ENCODE measurements around the gene SOCS2. TPM values are rescaled to one million over a fixed set of nuclear protein-coding genes. Genes with fewer than 3 reads are reported as not detected.
"Not testable (repeated sequence)": the region's sequence is repeated elsewhere in the genome, so short reads cannot be mapped to it uniquely, and the experiment has no call there.

The SOCS2 gene
- total RNA-seq, 6 donors from 2014 or later: 18.3 to 63.0 (median 34.6) TPM

DNA sequence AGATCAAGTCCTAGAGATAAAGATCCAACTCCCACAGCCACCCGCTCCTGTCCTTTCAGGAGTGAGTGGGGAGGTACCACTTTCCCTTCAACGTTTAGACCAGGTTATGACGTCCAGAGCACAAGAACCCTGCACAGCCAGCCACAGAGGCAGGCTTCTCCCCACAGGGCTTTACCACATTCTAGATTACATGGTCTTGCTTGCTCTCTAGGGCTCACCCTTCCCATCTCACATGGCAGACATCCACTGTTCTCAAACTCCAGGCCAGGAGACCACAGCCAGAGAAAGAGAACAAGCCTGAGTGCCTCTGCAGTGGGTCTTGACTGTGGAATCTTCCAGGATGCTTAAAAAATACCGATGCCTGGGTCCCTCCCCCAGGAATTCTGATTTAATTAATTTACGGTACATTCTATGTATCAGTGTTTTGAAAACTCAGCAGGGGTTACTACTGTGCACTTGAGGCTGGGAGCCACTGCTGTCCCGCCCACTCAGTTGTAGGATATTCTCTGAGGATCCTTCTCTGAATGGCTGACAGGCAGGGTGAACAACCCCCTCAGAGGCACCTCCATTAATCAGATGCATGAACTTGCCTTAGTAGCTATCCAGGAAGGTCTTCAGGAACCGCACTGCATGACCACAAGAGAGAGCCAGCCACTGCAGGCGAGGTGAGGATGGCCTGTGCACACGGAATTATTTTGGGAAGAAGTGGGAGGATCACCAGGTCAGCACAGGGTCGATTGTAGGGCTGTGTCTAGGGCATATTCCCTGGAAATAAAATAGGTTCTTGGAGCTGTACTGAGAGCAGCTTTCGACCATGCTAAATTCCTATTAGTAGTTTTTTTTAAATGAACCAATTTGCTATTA lies 21.5 kb upstream of the SOCS2 start:
- Histone ChIP-seq H3K36me3 (no peaks in the 10 kb centered on the region), H3K9me3 (no peaks in the 10 kb centered on the region), H3K4me3 (no peak overlapping the region), H3K27ac (no peak overlapping the region), H3K4me1 (no peaks in the 10 kb centered on the region), H3K27me3 (no peaks in the 10 kb centered on the region)
- DNase-seq: no peak
- 79 to 85% methylated on average over 11 of the region's 11 CpGs for WGBS, 2 donors
- no peak for TF ChIP-seq POLR2AphosphoS5 (IDR thresholded peaks at IDR 0.05)
- TF ChIP-seq, protein P1, sequence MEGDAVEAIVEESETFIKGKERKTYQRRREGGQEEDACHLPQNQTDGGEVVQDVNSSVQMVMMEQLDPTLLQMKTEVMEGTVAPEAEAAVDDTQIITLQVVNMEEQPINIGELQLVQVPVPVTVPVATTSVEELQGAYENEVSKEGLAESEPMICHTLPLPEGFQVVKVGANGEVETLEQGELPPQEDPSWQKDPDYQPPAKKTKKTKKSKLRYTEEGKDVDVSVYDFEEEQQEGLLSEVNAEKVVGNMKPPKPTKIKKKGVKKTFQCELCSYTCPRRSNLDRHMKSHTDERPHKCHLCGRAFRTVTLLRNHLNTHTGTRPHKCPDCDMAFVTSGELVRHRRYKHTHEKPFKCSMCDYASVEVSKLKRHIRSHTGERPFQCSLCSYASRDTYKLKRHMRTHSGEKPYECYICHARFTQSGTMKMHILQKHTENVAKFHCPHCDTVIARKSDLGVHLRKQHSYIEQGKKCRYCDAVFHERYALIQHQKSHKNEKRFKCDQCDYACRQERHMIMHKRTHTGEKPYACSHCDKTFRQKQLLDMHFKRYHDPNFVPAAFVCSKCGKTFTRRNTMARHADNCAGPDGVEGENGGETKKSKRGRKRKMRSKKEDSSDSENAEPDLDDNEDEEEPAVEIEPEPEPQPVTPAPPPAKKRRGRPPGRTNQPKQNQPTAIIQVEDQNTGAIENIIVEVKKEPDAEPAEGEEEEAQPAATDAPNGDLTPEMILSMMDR (IDR thresholded peaks at IDR 0.05): no peak
- TF ChIP-seq EP300 (IDR thresholded peaks at IDR 0.05): no peak
- no peak for TF ChIP-seq POLR2A (IDR thresholded peaks at IDR 0.05)
- no peak for ATAC-seq (ENCODE audit: low FRiP score in 2 of 2)

DNA sequence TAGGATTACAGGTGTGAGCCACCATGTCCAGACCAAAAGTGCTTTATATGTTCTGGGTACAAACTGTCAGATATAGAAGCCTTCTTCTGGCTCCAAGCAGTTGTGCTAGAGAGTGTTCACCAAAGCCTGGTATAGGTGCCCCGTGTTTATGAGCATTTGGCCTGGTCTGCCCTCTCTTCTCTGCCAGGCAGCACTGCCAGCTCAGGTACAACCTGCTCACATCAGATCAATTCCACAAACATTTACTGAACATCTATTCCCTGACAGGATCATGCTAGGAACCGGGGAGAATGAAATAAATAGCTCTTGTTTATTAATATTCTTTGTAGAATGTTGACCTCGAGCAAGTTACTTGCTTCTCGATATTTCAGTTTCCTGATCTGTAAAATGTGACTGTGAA lies 20.0 kb upstream of the SOCS2 start:
- no peaks in the 10 kb centered on the region for H3K36me3 ChIP-seq
- ATAC-seq (ENCODE audit: low FRiP score in 2 of 2): no peak
- H3K4me1 ChIP-seq: no peaks in the 10 kb centered on the region
- DNase-seq: no peak
- no peaks in the 10 kb centered on the region for H3K27me3 ChIP-seq
- TF ChIP-seq, protein P1 (IDR thresholded peaks at IDR 0.05): no peak
- TF ChIP-seq POLR2A (IDR thresholded peaks at IDR 0.05) (no peak), POLR2AphosphoS5 (IDR thresholded peaks at IDR 0.05) (no peak), EP300 (IDR thresholded peaks at IDR 0.05) (no peak)
- no peak overlapping the region for H3K27ac ChIP-seq
- H3K4me3 ChIP-seq: no peak overlapping the region
- 80 to 87% methylated on average over 4 of the region's 4 CpGs for WGBS, 2 donors
- H3K9me3 ChIP-seq: no peaks in the 10 kb centered on the region

DNA sequence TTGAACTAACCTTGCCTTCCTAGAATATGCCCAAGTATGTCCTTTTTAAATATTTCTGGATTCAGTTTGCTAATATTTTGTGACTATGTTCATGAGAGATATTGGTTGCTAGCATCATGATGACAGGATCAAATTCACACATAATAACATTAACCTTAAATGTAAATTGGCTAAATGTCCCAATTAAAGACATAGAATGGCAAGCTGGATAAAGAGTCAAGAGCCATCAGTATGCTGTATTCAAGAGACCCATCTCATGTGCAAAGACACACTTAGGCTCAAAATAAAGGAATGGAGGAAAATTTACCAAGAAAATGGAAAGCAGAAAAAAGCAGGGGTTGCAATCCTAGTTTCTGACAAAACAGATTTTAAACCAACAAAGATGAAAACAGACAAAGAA lies 14.6 kb upstream of the SOCS2 start:
- not testable (repeated sequence) for H3K27me3 ChIP-seq; H3K27ac ChIP-seq; H3K4me3 ChIP-seq; ATAC-seq (ENCODE audit: low FRiP score in 2 of 2); H3K36me3 ChIP-seq; H3K4me1 ChIP-seq; DNase-seq
- peaks cover 0 to 11% (median 6%) of the 10 kb centered on the region in 4 donors for H3K9me3 ChIP-seq

DNA sequence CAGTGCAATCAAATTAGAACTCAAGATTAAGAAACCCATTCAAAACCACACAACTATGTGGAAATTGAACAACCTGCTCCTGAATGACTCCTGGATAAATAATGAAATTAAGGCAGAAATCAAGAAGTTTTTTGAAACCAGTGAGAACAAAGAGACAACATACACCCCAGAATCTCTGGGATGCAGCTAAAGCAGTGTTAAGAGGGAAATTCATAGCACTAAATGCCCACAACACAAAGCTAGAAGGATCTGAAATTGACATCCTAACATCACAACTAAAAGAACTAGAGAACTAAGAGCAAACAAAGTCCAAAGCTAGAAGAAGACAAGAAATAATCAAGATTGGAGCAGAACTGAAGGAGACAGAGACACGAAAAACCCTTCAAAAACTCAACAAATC lies 13.8 kb upstream of the SOCS2 start:
- not testable (repeated sequence) for DNase-seq; H3K4me1 ChIP-seq; H3K36me3 ChIP-seq; ATAC-seq (ENCODE audit: low FRiP score in 2 of 2); H3K27ac ChIP-seq; H3K27me3 ChIP-seq; H3K4me3 ChIP-seq
- WGBS, 2 donors: 100% methylated on average over 1 of the region's 1 CpG
- H3K9me3 ChIP-seq: peaks cover 0 to 11% (median 6%) of the 10 kb centered on the region in 4 donors

DNA sequence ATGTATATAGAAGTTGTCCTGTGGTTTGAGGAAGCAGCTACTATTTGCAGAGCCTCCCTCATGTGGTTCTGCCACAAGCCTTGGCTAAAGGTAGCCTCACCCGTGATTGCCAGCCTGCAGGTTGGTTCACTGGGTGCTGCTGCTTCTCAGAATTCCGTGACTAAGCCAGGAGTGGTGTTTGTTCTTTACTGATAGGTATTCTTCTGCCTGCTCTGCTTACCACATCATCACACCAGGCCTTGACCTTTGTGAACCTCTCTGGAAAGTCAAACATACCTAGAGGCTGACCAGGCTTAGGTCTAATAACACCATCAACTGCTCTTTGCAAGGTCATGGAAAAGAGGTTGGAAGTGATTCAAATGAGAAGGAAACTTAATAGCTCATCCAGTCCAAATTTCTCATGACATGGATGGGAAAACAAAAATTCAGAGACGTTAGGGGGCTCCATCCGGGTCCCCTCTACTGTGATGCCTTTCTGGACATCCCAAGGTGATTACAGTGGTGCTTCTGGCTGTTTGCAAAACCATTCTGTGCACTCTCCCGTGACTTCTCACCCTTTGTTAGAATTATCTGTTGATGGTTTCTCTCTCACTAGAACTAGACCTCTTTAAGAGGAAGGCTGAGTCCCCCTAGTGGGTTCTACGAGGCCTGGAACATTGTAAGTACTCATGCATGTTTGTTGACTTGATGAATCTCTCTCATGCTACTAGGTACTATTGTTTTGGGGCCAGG lies 8.5 kb upstream of the SOCS2 start:
- H3K4me1 ChIP-seq: peaks cover 0 to 2% (median 0%) of the 10 kb centered on the region in 4 donors
- ATAC-seq (ENCODE audit: low FRiP score in 2 of 2) (peak; percentile 35 to 93), DNase-seq (peak in 1 of 2 donors; percentile 81)
- no peak for TF ChIP-seq POLR2A (IDR thresholded peaks at IDR 0.05)
- peak in 1 of 4 donors; percentile 89 for TF ChIP-seq EP300 (IDR thresholded peaks at IDR 0.05)
- TF ChIP-seq, protein P1 (IDR thresholded peaks at IDR 0.05): peak in 1 of 6 experiments; percentile 3
- TF ChIP-seq POLR2AphosphoS5 (IDR thresholded peaks at IDR 0.05): peak; percentile 32 to 38
- H3K27ac ChIP-seq: no peak overlapping the region
- WGBS, 2 donors: 65 to 73% methylated on average over 6 of the region's 6 CpGs
- no peaks in the 10 kb centered on the region for H3K27me3 ChIP-seq
- no peak overlapping the region for H3K4me3 ChIP-seq
- no peaks in the 10 kb centered on the region for H3K36me3 ChIP-seq
- peaks cover 0 to 3% (median under 1%) of the 10 kb centered on the region in 4 donors for H3K9me3 ChIP-seq
